CD14-positive monocyte (primary cell): ENCODE results near the gene SH2D2A. TPM values are rescaled to one million over a fixed set of nuclear protein-coding genes. Genes with fewer than 3 reads are reported as not detected.

Source experiments
- DNase-seq, 3 donors: peaks; one replicate each; pipeline ENCODE4 v3.0.0-alpha.2; 2011 to 2022
- H2AFZ ChIP-seq: 2 replicates; pipeline ENCODE4 v1.6.0; 2012; ENCODE audit warnings: mild to moderate bottlenecking, low read depth, low read length, inconsistent platforms; ENCODE audit not compliant: insufficient read depth, poor library complexity, severe bottlenecking
- H3K27ac ChIP-seq, 2 donors: 1 replicate in 1 of 2; 2 replicates in 1 of 2; pipeline ENCODE4 v1.5.1; 2012 to 2013; ENCODE audit warnings: low read length in 2 of 2, control low read depth in 1 of 2, inconsistent platforms in 1 of 2, low read depth in 1 of 2, mild to moderate bottlenecking in 1 of 2
- H3K27me3 ChIP-seq, 2 donors: one replicate each; pipeline versions ENCODE4 v1.6.0 to v1.6.1; 2011 to 2013; ENCODE audit warnings: low read length in 2 of 2; ENCODE audit not compliant: control insufficient read depth in 2 of 2, insufficient read depth in 2 of 2
- H3K36me3 ChIP-seq, 2 donors: replicated peaks in 1 of 2; 1 replicate in 1 of 2; 2 replicates in 1 of 2; pipeline versions ENCODE4 v1.5.1 to v1.6.1; 2012 to 2013; ENCODE audit warnings: low read length in 2 of 2, control low read depth in 1 of 2, inconsistent platforms in 1 of 2, mild to moderate bottlenecking in 1 of 2; ENCODE audit not compliant: insufficient read depth in 2 of 2, control insufficient read depth in 1 of 2
- H3K4me1 ChIP-seq, 2 donors: 1 replicate in 1 of 2; 2 replicates in 1 of 2; pipeline versions ENCODE4 v1.5.1 to v1.6.1; 2012 to 2013; ENCODE audit warnings: low read length in 2 of 2, control low read depth in 1 of 2, inconsistent platforms in 1 of 2, mild to moderate bottlenecking in 1 of 2, moderate library complexity in 1 of 2; ENCODE audit not compliant: insufficient read depth in 2 of 2, control insufficient read depth in 1 of 2
- H3K4me2 ChIP-seq: replicated peaks from 2 replicates; pipeline ENCODE3; 2012; ENCODE audit warnings: low read length, moderate library complexity, mild to moderate bottlenecking; ENCODE audit not compliant: poor library complexity, severe bottlenecking; ENCODE audit errors: extremely low read depth
- H3K4me3 ChIP-seq, 3 experiments: fragments of 200-600 bp in 1 of 3; sonication (generic) in 1 of 3; replicated peaks in 1 of 3; 1 replicate in 2 of 3; 2 replicates in 1 of 3; pipeline ENCODE4 v1.5.1; 2011 to 2013; ENCODE audit warnings: low read length in 3 of 3, mild to moderate bottlenecking in 3 of 3, control low read depth in 2 of 3, low read depth in 2 of 3, inconsistent platforms in 1 of 3, moderate library complexity in 1 of 3
- H3K79me2 ChIP-seq: 2 replicates; pipeline ENCODE4 v1.6.0; 2012; ENCODE audit warnings: mild to moderate bottlenecking, control low read depth, inconsistent platforms, low read length, moderate library complexity; ENCODE audit not compliant: insufficient read depth
- H3K9ac ChIP-seq: 2 replicates; pipeline ENCODE4 v1.6.0; 2017; ENCODE audit warnings: low read length, mild to moderate bottlenecking; ENCODE audit not compliant: insufficient read depth, poor library complexity, severe bottlenecking
- H3K9me3 ChIP-seq, 2 donors: replicated peaks in 1 of 2; 1 replicate in 1 of 2; 2 replicates in 1 of 2; pipeline versions ENCODE4 v1.5.1 to v1.6.1; 2012 to 2013; ENCODE audit warnings: low read length in 2 of 2, control low read depth in 1 of 2; ENCODE audit not compliant: control insufficient read depth in 1 of 2, insufficient read depth in 1 of 2
- H4K20me1 ChIP-seq: 2 replicates; pipeline ENCODE4 v1.6.0; 2012; ENCODE audit warnings: mild to moderate bottlenecking, low read length, control low read depth, moderate library complexity; ENCODE audit not compliant: insufficient read depth
- H3K27ac Mint-ChIP-seq, 7 donors: one replicate each; pipeline ENCODE4 v1.8.0; 2020; ENCODE audit warnings: mild to moderate bottlenecking in 7 of 7, mixed read lengths in 7 of 7, moderate library complexity in 6 of 7, inconsistent platforms in 2 of 7
- H3K27me3 Mint-ChIP-seq, 3 donors: one replicate each; pipeline ENCODE4 v1.8.0; 2021 to 2022; ENCODE audit warnings: low read depth in 3 of 3, mild to moderate bottlenecking in 3 of 3, mixed read lengths in 3 of 3, moderate library complexity in 3 of 3, inconsistent platforms in 1 of 3
- H3K36me3 Mint-ChIP-seq, 2 donors: one replicate each; pipeline ENCODE4 v1.8.0; 2020; ENCODE audit warnings: mixed read lengths in 2 of 2, inconsistent platforms in 1 of 2, mild to moderate bottlenecking in 1 of 2
- H3K4me1 Mint-ChIP-seq: one replicate; pipeline ENCODE4 v1.8.0; 2020; ENCODE audit warnings: mild to moderate bottlenecking, mixed read lengths
- H3K4me3 Mint-ChIP-seq, 2 donors: one replicate each; pipeline ENCODE4 v1.8.0; 2020; ENCODE audit warnings: mild to moderate bottlenecking in 2 of 2, mixed read lengths in 2 of 2, moderate library complexity in 1 of 2
- H3K9me3 Mint-ChIP-seq, 7 donors: one replicate each; pipeline ENCODE4 v1.8.0; 2020 to 2022; ENCODE audit warnings: mixed read lengths in 7 of 7, mild to moderate bottlenecking in 6 of 7, moderate library complexity in 6 of 7, inconsistent platforms in 2 of 7
- CTCF ChIP-seq: fragments of 200-600 bp; IDR thresholded peaks from one replicate; pipeline ENCODE4 v1.8.0; 2022; ENCODE audit warnings: antibody characterized with exemption, mild to moderate bottlenecking
- WGBS: methylation state at CpG from one replicate; pipeline ENCODE4 v1.1.5; 2013; ENCODE audit warnings: missing lambda C conversion rate; ENCODE audit not compliant: insufficient coverage; 5-methylcytosine and 5-hydroxymethylcytosine counted together
- intact Hi-C, 2 donors: fragments of 100-400 bp; cut with micrococcal nuclease; formaldehyde crosslinking; loops; one replicate each; pipeline versions ENCODE4 v1.15.0 to v1.15.1; 2023
- polyA plus RNA-seq, 3 donors: library from polyadenylated mRNA; depleted of rRNA in 1 of 3; unstranded in 2 of 3; stranded (reverse) in 1 of 3; fragments of 300-500 nt in 2 of 3; fragments of >200 nt in 1 of 3; fragmentation: Illumina TruSeq in 2 of 3; gene quantifications; 1 replicate in 2 of 3; 2 replicates in 1 of 3; pipeline ENCODE4 v1.2.3, GENCODE V29; 2012 to 2021

The SH2D2A gene
- polyA plus RNA-seq, 3 donors = 0.17 to 0.20 TPM; not detected in 1

- TF ChIP-seq CTCF = no peak
- Histone ChIP-seq H3K4me3 (no peak overlapping the region), H2AFZ (no peak overlapping the region), H3K4me1 (peaks cover 5 to 15% of the 10 kb centered on the region in 2 donors), H3K79me2 (no peaks in the 10 kb centered on the region), H3K9me3 (peaks cover 0 to 8% of the 10 kb centered on the region in 2 donors), H3K27ac (no peak overlapping the region), H3K4me2 (no peak overlapping the region), H3K36me3 (no peaks in the 10 kb centered on the region), H4K20me1 (no peaks in the 10 kb centered on the region), H3K9ac (no peak overlapping the region), H3K27me3 (peaks cover 42 to 67% of the 10 kb centered on the region in 2 donors)
- H3K4me3 Mint-ChIP-seq = peak overlapping the region in 1 of 2 donors; percentile 76
- no CpG with 5 or more reads among the region's 3 CpGs for WGBS
- peaks cover 0 to 6% (median 0%) of the 10 kb centered on the region in 7 donors for H3K9me3 Mint-ChIP-seq
- no peak overlapping the region for H3K27ac Mint-ChIP-seq
- H3K4me1 Mint-ChIP-seq = peaks cover 15% of the 10 kb centered on the region
- H3K36me3 Mint-ChIP-seq = peaks cover 0 to 5% of the 10 kb centered on the region in 2 donors
- DNase-seq = no peak
- intact Hi-C loops = loop anchor here (10.0 kb wide), 2 partner anchors 63 to 163 kb away; no protein-coding TSS in a partner anchor
- peaks cover 62 to 73% (median 63%) of the 10 kb centered on the region in 3 donors for H3K27me3 Mint-ChIP-seq
These were observed 40.9 kb upstream of the SH2D2A start for GRCh38 chr1:156857532-156857931.

GRCh38 chr1:156856282-156856785 is 39.7 kb upstream of the SH2D2A start:
- Histone ChIP-seq H3K27me3 (peaks cover 30 to 55% of the 10 kb centered on the region in 2 donors), H3K9me3 (peaks cover 0 to 8% of the 10 kb centered on the region in 2 donors), H3K9ac (no peak overlapping the region), H2AFZ (no peak overlapping the region), H3K79me2 (no peaks in the 10 kb centered on the region), H3K4me2 (no peak overlapping the region), H3K36me3 (no peaks in the 10 kb centered on the region), H4K20me1 (no peaks in the 10 kb centered on the region), H3K27ac (no peak overlapping the region), H3K4me3 (no peak overlapping the region), H3K4me1 (peaks cover 5 to 15% of the 10 kb centered on the region in 2 donors)
- intact Hi-C loops = loop anchor here (10.0 kb wide), 2 partner anchors 62 to 162 kb away; no protein-coding TSS in a partner anchor
- H3K36me3 Mint-ChIP-seq = peaks cover 0 to 3% of the 10 kb centered on the region in 2 donors
- TF ChIP-seq CTCF = no peak
- peak overlapping the region in 1 of 2 donors; percentile 47 for H3K4me3 Mint-ChIP-seq
- WGBS = 40% methylated on average over 1 of the region's 3 CpGs
- peaks cover 0 to 4% (median 0%) of the 10 kb centered on the region in 7 donors for H3K9me3 Mint-ChIP-seq
- H3K27ac Mint-ChIP-seq = no peak overlapping the region
- no peak for DNase-seq
- H3K4me1 Mint-ChIP-seq = peaks cover 15% of the 10 kb centered on the region
- peaks cover 52 to 62% (median 55%) of the 10 kb centered on the region in 3 donors for H3K27me3 Mint-ChIP-seq
